ENCODE data around the gene TEX101. TPM values are rescaled to one million over a fixed set of nuclear protein-coding genes. Genes with fewer than 3 reads are reported as not detected.

TEX101 gene
- total RNA-seq, 2 donors from 2014 or later: 26.0 TPM; not detected in 1

GRCh38 chr19:43409415-43409814 is 5.3 kb upstream of the TEX101 start:
- H3K27me3 ChIP-seq (replicated peaks; ENCODE audit: insufficient read depth): no peaks in the 10 kb centered on the region
- H3K9me3 ChIP-seq: no peaks in the 10 kb centered on the region
- no peak overlapping the region for H3K27ac ChIP-seq
- TF ChIP-seq POLR2AphosphoS5 (IDR thresholded peaks at IDR 0.05) (no peak), CTCF (IDR thresholded peaks at IDR 0.05) (no peak), POLR2A (IDR thresholded peaks at IDR 0.05) (no peak)
- H3K36me3 ChIP-seq: no peaks in the 10 kb centered on the region
- 94% methylated on average over 1 of the region's 1 CpG for WGBS
- H3K4me1 ChIP-seq (replicated peaks): no peaks in the 10 kb centered on the region
- H3K4me3 ChIP-seq: no peak overlapping the region
- intact Hi-C loops (cut with DNase I): no loop called here
- DNase-seq (ENCODE audit: low spot score): no peak

GRCh38 chr19:43412441-43412840 is 2.2 kb upstream of the TEX101 start:
- H3K27ac ChIP-seq: no peak overlapping the region
- no peaks in the 10 kb centered on the region for H3K36me3 ChIP-seq
- 71% methylated on average over 6 of the region's 6 CpGs for WGBS
- intact Hi-C loops (cut with DNase I): no loop called here
- TF ChIP-seq POLR2A (IDR thresholded peaks at IDR 0.05) (no peak), POLR2AphosphoS5 (IDR thresholded peaks at IDR 0.05) (no peak), CTCF (IDR thresholded peaks at IDR 0.05) (no peak)
- no peak overlapping the region for H3K4me3 ChIP-seq
- no peak for DNase-seq (ENCODE audit: low spot score)
- H3K4me1 ChIP-seq (replicated peaks): no peaks in the 10 kb centered on the region
- H3K27me3 ChIP-seq (replicated peaks; ENCODE audit: insufficient read depth): no peaks in the 10 kb centered on the region
- H3K9me3 ChIP-seq: no peaks in the 10 kb centered on the region

GRCh38 chr19:43416951-43417623 is 2.4 kb downstream of the TEX101 start:
- Histone ChIP-seq H3K27me3 (replicated peaks; ENCODE audit: insufficient read depth) (no peaks in the 10 kb centered on the region), H3K4me1 (replicated peaks) (no peaks in the 10 kb centered on the region), H3K9me3 (no peaks in the 10 kb centered on the region), H3K27ac (no peak overlapping the region), H3K4me3 (no peak overlapping the region), H3K36me3 (no peaks in the 10 kb centered on the region)
- intact Hi-C loops (cut with DNase I): no loop called here
- DNase-seq (ENCODE audit: low spot score): no peak
- 52% methylated on average over 4 of the region's 4 CpGs for WGBS
- TF ChIP-seq CTCF (IDR thresholded peaks at IDR 0.05) (no peak), POLR2AphosphoS5 (IDR thresholded peaks at IDR 0.05) (no peak), POLR2A (IDR thresholded peaks at IDR 0.05) (no peak)

- no peaks in the 10 kb centered on the region for H3K27me3 ChIP-seq (replicated peaks; ENCODE audit: insufficient read depth)
- H3K27ac ChIP-seq: no peak overlapping the region
- H3K36me3 ChIP-seq: no peaks in the 10 kb centered on the region
- intact Hi-C loops (cut with DNase I): no loop called here
- TF ChIP-seq POLR2A (IDR thresholded peaks at IDR 0.05): no peak
- no peak for TF ChIP-seq POLR2AphosphoS5 (IDR thresholded peaks at IDR 0.05)
- no peak for TF ChIP-seq CTCF (IDR thresholded peaks at IDR 0.05)
- no peaks in the 10 kb centered on the region for H3K4me1 ChIP-seq (replicated peaks)
- no peak overlapping the region for H3K4me3 ChIP-seq
- DNase-seq (ENCODE audit: low spot score): no peak
- WGBS: 77% methylated on average over 6 of the region's 6 CpGs
- H3K9me3 ChIP-seq: no peaks in the 10 kb centered on the region
Measured at GRCh38 chr19:43420954-43421353, 6.3 kb downstream of the TEX101 start.

- intact Hi-C loops (cut with DNase I): no loop called here
- WGBS: 64% methylated on average over 2 of the region's 2 CpGs
- Histone ChIP-seq H3K9me3 (no peaks in the 10 kb centered on the region), H3K27ac (no peak overlapping the region), H3K4me1 (replicated peaks) (no peaks in the 10 kb centered on the region), H3K36me3 (no peaks in the 10 kb centered on the region), H3K4me3 (no peak overlapping the region), H3K27me3 (replicated peaks; ENCODE audit: insufficient read depth) (no peaks in the 10 kb centered on the region)
- no peak for TF ChIP-seq POLR2AphosphoS5 (IDR thresholded peaks at IDR 0.05)
- TF ChIP-seq CTCF (IDR thresholded peaks at IDR 0.05): no peak
- no peak for TF ChIP-seq POLR2A (IDR thresholded peaks at IDR 0.05)
- no peak for DNase-seq (ENCODE audit: low spot score)
Measured at GRCh38 chr19:43422000-43422688, 7.5 kb downstream of the TEX101 start.
